ENCODE measurements around the gene ERVFRD-1.
"Not testable (repeated sequence)": the region's sequence is repeated elsewhere in the genome, so short reads cannot be mapped to it uniquely, and the experiment has no call there.

ERVFRD-1 gene

GRCh38 chr6:11092668-11093375 is 18.7 kb downstream of the ERVFRD-1 start:
- in situ Hi-C loops (cut with MboI; ENCODE audit: low sequenced_read_pairs), result no loop called here

- in situ Hi-C loops (cut with MboI; ENCODE audit: low sequenced_read_pairs), result not testable (repeated sequence)
Observed at GRCh38 chr6:11091141-11091540, 20.4 kb downstream of the ERVFRD-1 start.

GRCh38 chr6:11089695-11090094 is 21.8 kb downstream of the ERVFRD-1 start:
- in situ Hi-C loops (cut with MboI; ENCODE audit: low sequenced_read_pairs), result no loop called here

GRCh38 chr6:11087141-11087812 is 24.2 kb downstream of the ERVFRD-1 start:
- in situ Hi-C loops (cut with MboI; ENCODE audit: low sequenced_read_pairs), result not testable (repeated sequence)

GRCh38 chr6:11085758-11086435 is 25.6 kb downstream of the ERVFRD-1 start:
- in situ Hi-C loops (cut with MboI; ENCODE audit: low sequenced_read_pairs), result no loop called here

- in situ Hi-C loops (cut with MboI; ENCODE audit: low sequenced_read_pairs), result no loop called here
Observed at GRCh38 chr6:11083956-11084355, 27.6 kb downstream of the ERVFRD-1 start.

GRCh38 chr6:11083491-11083890 is 28.0 kb downstream of the ERVFRD-1 start:
- in situ Hi-C loops (cut with MboI; ENCODE audit: low sequenced_read_pairs), result no loop called here

- in situ Hi-C loops (cut with MboI; ENCODE audit: low sequenced_read_pairs), result no loop called here
Observed at GRCh38 chr6:11080296-11080695, 31.2 kb downstream of the ERVFRD-1 start.

- in situ Hi-C loops (cut with MboI; ENCODE audit: low sequenced_read_pairs), result no loop called here
Observed at GRCh38 chr6:11078266-11078665, 33.3 kb downstream of the ERVFRD-1 start.

- in situ Hi-C loops (cut with MboI; ENCODE audit: low sequenced_read_pairs), result no loop called here
Observed at GRCh38 chr6:11076540-11076939, 35.0 kb downstream of the ERVFRD-1 start.

GRCh38 chr6:11072101-11072500 is 39.4 kb downstream of the ERVFRD-1 start:
- in situ Hi-C loops (cut with MboI; ENCODE audit: low sequenced_read_pairs), result no loop called here

- in situ Hi-C loops (cut with MboI; ENCODE audit: low sequenced_read_pairs), result no loop called here
Observed at GRCh38 chr6:11069760-11070159, 41.8 kb downstream of the ERVFRD-1 start.

GRCh38 chr6:11067348-11067747 is 44.2 kb downstream of the ERVFRD-1 start:
- in situ Hi-C loops (cut with MboI; ENCODE audit: low sequenced_read_pairs), result no loop called here

- in situ Hi-C loops (cut with MboI; ENCODE audit: low sequenced_read_pairs), result no loop called here
Observed at GRCh38 chr6:11066505-11067347, 44.8 kb downstream of the ERVFRD-1 start.

GRCh38 chr6:11065436-11066202 is 45.9 kb downstream of the ERVFRD-1 start:
- in situ Hi-C loops (cut with MboI; ENCODE audit: low sequenced_read_pairs), result no loop called here

GRCh38 chr6:11064836-11065235 is 46.7 kb downstream of the ERVFRD-1 start:
- in situ Hi-C loops (cut with MboI; ENCODE audit: low sequenced_read_pairs), result no loop called here

- in situ Hi-C loops (cut with MboI; ENCODE audit: low sequenced_read_pairs), result no loop called here
Observed at GRCh38 chr6:11062715-11063114, 48.8 kb downstream of the ERVFRD-1 start.

- in situ Hi-C loops (cut with MboI; ENCODE audit: low sequenced_read_pairs), result no loop called here
Observed at GRCh38 chr6:11062083-11062482, 49.4 kb downstream of the ERVFRD-1 start.

- in situ Hi-C loops (cut with MboI; ENCODE audit: low sequenced_read_pairs), result loop anchor here (10.0 kb wide), 1 partner anchor 584 kb away; no protein-coding TSS in a partner anchor
Observed at GRCh38 chr6:11058406-11058805, 53.1 kb downstream of the ERVFRD-1 start.

- in situ Hi-C loops (cut with MboI; ENCODE audit: low sequenced_read_pairs), result loop anchor here (10.0 kb wide), 1 partner anchor 582 kb away; no protein-coding TSS in a partner anchor
Observed at GRCh38 chr6:11056871-11057270, 54.7 kb downstream of the ERVFRD-1 start.

Data from HL-60/S4 treated with retinoic acid at 250 ng/mL for 4 days and 3 days (cell line).